Subcutaneous abdominal adipose tissue (tissue), 5 donors: Measurements from ENCODE around the gene RCAN3.

Source experiments
- H3K27ac ChIP-seq: one replicate; pipeline ENCODE4 v1.7.0; 2013; ENCODE audit warnings: low read depth, mild to moderate bottlenecking, inconsistent platforms, low read length, moderate library complexity
- H3K27me3 ChIP-seq, 5 donors: one replicate each; pipeline ENCODE4 v1.7.0; 2013; ENCODE audit warnings: low read length in 5 of 5, inconsistent platforms in 1 of 5; ENCODE audit not compliant: control insufficient read depth in 5 of 5, insufficient read depth in 4 of 5
- H3K36me3 ChIP-seq, 5 donors: one replicate each; pipeline ENCODE4 v1.7.0; 2013; ENCODE audit warnings: low read length in 5 of 5; ENCODE audit not compliant: control insufficient read depth in 5 of 5, insufficient read depth in 5 of 5
- H3K4me1 ChIP-seq, 5 donors: one replicate each; pipeline ENCODE4 v1.7.0; 2013; ENCODE audit warnings: low read length in 5 of 5, mild to moderate bottlenecking in 3 of 5, moderate library complexity in 1 of 5; ENCODE audit not compliant: control insufficient read depth in 5 of 5, insufficient read depth in 5 of 5
- H3K4me3 ChIP-seq, 5 donors: one replicate each; pipeline ENCODE4 v1.7.0; 2013; ENCODE audit warnings: low read length in 5 of 5, low read depth in 1 of 5
- H3K9ac ChIP-seq, 5 donors: one replicate each; pipeline ENCODE4 v1.7.0; 2013; ENCODE audit warnings: low read length in 5 of 5, mild to moderate bottlenecking in 4 of 5, moderate library complexity in 3 of 5
- H3K9me3 ChIP-seq, 5 donors: one replicate each; pipeline ENCODE4 v1.7.0; 2013; ENCODE audit warnings: low read length in 5 of 5; ENCODE audit not compliant: control insufficient read depth in 5 of 5
- donor health status: healthy.
- donor health status: healthy.
- donor health status: healthy.
- donor health status: healthy.
- donor health status: healthy.

The RCAN3 gene

GRCh38 chr1:24500448-24501048 is 2.1 kb upstream of the RCAN3 start:
- Histone ChIP-seq H3K4me1 (peaks cover 1 to 20% (median 18%) of the 10 kb centered on the region in 5 donors), H3K4me3 (no peak overlapping the region), H3K27ac (no peak overlapping the region), H3K9me3 (peaks cover 0 to 3% (median 0%) of the 10 kb centered on the region in 5 donors), H3K9ac (no peak overlapping the region), H3K27me3 (peaks cover 0 to 8% (median 3%) of the 10 kb centered on the region in 5 donors), H3K36me3 (no peaks in the 10 kb centered on the region)

DNA sequence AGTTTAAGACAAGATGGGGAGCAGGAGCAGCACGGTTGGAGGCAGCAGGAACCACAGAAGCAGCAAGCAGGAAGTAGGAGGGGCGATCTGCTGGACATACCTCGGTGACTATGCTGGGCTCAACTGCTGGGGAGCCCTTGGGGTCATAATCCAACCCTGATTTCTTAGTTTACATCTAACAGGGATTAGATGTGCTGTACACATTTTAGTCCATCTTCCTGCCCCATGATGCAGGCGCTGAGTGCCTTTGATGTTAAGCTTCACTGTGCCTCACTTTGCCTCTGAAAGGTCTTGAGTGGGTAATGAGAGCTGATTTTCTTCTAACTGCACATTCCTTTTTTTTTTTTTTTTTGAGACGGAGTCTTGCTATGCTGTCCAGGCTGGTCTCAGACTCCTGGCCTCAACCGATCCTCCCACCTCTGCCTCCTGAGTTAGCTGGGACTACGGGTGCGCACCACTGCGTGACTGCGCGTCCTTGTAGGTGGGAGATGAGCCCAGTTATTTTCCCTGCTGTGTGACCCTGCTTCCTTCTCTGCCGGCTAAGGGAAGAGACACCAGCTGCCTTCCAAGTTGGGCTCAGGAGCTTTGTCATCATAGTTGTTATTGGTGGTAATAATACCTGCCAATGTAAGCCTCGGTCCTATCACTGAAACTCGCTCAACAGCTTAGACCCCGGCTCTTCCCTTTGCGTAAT is 1.1 kb upstream of the RCAN3 start:
- H3K27me3 ChIP-seq: peaks cover 0 to 3% (median 0%) of the 10 kb centered on the region in 5 donors
- peak overlapping the region; percentile 72 to 82 (median 78) for H3K4me3 ChIP-seq
- no peaks in the 10 kb centered on the region for H3K9me3 ChIP-seq
- H3K27ac ChIP-seq: no peak overlapping the region
- H3K4me1 ChIP-seq: peaks cover 1 to 20% (median 18%) of the 10 kb centered on the region in 5 donors
- no peaks in the 10 kb centered on the region for H3K36me3 ChIP-seq
- peak overlapping the region in 1 of 5 donors; percentile 23 for H3K9ac ChIP-seq

DNA sequence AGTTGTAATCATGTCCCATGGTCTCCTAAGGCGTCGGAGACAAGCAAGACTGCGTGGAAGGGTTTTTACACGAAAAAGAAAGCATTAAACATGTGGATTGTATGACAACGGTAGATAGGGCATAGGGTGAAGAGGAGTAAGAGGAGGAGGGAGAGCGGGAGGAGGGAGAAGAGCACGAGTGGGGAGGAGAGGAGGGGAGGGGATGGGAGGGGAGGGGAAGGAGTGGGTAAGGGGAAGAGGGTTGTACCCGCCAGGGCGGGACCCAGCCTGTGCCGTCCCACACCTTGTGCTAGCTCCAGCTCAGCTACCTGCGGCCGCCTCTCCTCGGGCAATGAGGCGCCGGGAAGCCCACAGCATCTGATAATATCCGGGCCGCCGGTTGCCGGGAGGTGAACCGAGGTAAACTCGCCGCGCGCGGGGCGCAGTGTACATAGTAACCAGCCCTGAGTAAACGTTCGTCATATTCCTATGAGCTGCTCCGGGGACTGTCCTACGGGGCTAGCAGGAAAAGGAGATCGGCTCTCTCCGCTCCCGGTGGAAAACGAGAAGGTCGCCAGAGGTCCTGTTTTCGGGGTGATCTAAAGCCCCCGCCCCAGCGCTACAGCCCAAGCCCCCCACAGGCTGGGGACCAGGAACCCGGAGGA is 449 bp upstream of the RCAN3 start:
- Histone ChIP-seq H3K36me3 (no peaks in the 10 kb centered on the region), H3K27me3 (peaks cover 0 to 3% (median 0%) of the 10 kb centered on the region in 5 donors), H3K9me3 (no peaks in the 10 kb centered on the region), H3K4me1 (peaks cover 1 to 20% (median 18%) of the 10 kb centered on the region in 5 donors), H3K4me3 (peak overlapping the region; percentile 72 to 82 (median 78)), H3K9ac (peak overlapping the region in 4 of 5 donors; percentile 23 to 74 (median 41)), H3K27ac (no peak overlapping the region)

- peaks cover 1 to 20% (median 18%) of the 10 kb centered on the region in 5 donors for H3K4me1 ChIP-seq
- H3K9ac ChIP-seq: peak overlapping the region in 4 of 5 donors; percentile 41 to 75 (median 60)
- H3K4me3 ChIP-seq: peak overlapping the region; percentile 58 to 82 (median 76)
- H3K9me3 ChIP-seq: no peaks in the 10 kb centered on the region
- H3K27me3 ChIP-seq: peaks cover 0 to 3% (median 0%) of the 10 kb centered on the region in 5 donors
- H3K27ac ChIP-seq: no peak overlapping the region
- H3K36me3 ChIP-seq: no peaks in the 10 kb centered on the region
Measured at GRCh38 chr1:24503059-24503751, 569 bp downstream of the RCAN3 start.

DNA sequence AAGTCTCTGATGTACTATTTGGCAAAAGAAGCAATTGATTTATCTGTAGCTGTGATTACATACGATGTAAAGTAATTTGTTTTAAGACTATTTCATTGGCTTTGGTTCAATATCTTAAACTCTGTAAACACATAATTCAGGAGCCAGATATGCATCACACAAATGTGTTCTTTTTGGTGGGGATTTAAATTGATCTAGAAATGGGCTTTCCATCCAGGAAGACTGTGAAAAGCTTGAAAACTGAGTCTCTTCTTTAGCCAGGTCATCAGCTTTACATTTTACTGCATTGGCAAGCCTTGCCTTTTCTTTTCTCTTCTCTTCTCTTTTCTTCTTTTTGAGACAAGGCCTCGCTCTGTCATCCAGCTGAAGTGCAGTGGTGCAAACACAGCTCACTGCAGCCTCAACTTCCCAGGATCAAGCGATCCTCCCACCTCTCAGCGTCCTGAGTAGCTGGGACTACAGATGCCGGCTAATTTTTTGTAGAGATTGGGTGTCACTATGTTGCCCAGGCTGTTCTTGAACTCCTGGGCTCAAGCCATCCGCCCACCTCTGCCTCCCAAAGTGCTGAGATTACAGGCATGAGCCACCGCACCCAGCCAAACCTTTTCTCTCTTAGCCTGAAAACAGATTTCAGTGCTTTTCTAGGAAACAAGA is 1.4 kb downstream of the RCAN3 start:
- Histone ChIP-seq H3K9me3 (no peaks in the 10 kb centered on the region), H3K36me3 (no peaks in the 10 kb centered on the region), H3K27ac (no peak overlapping the region), H3K9ac (no peak overlapping the region), H3K4me1 (peaks cover 1 to 20% (median 18%) of the 10 kb centered on the region in 5 donors), H3K4me3 (peak overlapping the region in 3 of 5 donors; percentile 68 to 82 (median 70)), H3K27me3 (peaks cover 0 to 3% (median 0%) of the 10 kb centered on the region in 5 donors)

DNA sequence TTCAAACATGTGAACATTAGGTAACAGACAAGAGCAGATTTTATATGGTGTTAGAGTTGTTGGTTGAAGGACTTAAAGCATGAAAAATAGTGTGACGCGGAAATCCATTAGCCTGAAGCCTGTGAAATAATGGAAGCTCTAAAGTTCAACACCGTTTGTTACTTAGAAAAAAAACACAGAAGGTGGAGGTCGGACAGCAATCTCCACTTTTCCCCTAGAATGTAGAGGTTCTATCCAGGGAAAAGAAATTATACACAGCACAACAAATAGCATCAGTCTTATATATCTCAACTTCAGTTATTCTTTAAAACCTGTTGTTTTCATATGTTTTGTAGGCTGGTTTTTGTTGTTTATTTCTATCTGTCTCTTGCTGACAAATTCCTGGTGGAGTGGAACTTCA is 1.9 kb downstream of the RCAN3 start:
- H3K9ac ChIP-seq: no peak overlapping the region
- no peak overlapping the region for H3K27ac ChIP-seq
- no peak overlapping the region for H3K4me3 ChIP-seq

GRCh38 chr1:24505816-24506215 is 3.2 kb downstream of the RCAN3 start:
- Histone ChIP-seq H3K27ac (no peak overlapping the region), H3K9me3 (no peaks in the 10 kb centered on the region), H3K36me3 (no peaks in the 10 kb centered on the region), H3K27me3 (no peaks in the 10 kb centered on the region), H3K4me1 (peaks cover 1 to 20% (median 18%) of the 10 kb centered on the region in 5 donors), H3K9ac (no peak overlapping the region), H3K4me3 (no peak overlapping the region)

More for the DNA sequence above, 1.9 kb downstream of the RCAN3 start:
- H3K4me1 ChIP-seq: peaks cover 1 to 20% (median 18%) of the 10 kb centered on the region in 5 donors
- H3K27me3 ChIP-seq: peaks cover 0 to 2% (median 0%) of the 10 kb centered on the region in 5 donors
- H3K9me3 ChIP-seq: no peaks in the 10 kb centered on the region
- H3K36me3 ChIP-seq: no peaks in the 10 kb centered on the region

- H3K9ac ChIP-seq: no peak overlapping the region
- H3K9me3 ChIP-seq: no peaks in the 10 kb centered on the region
- H3K27ac ChIP-seq: no peak overlapping the region
- no peaks in the 10 kb centered on the region for H3K27me3 ChIP-seq
- no peaks in the 10 kb centered on the region for H3K36me3 ChIP-seq
- peaks cover 1 to 13% (median 12%) of the 10 kb centered on the region in 5 donors for H3K4me1 ChIP-seq
- no peak overlapping the region for H3K4me3 ChIP-seq
Measured at GRCh38 chr1:24506691-24507381, 4.2 kb downstream of the RCAN3 start.

DNA sequence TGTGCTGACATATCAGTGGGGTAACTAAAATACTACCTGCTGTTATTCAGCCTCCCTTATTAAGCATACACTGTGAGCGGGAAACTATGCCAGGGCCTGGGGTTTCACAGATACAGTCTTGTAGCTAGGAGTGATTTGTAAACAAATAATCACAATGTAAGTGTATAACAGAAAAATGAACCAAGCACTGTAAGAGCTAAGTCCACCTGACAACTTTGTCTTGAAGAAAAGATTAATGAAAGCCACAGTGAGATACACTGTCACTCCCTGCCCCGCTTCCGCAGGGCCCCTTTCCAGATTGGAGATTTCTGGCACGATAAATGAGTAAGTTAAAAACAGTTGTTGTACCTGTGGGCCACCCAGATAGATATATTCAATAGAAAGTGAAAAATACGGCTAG is 4.8 kb downstream of the RCAN3 start:
- H3K9ac ChIP-seq: no peak overlapping the region
- H3K36me3 ChIP-seq: no peaks in the 10 kb centered on the region
- H3K9me3 ChIP-seq: no peaks in the 10 kb centered on the region
- no peak overlapping the region for H3K4me3 ChIP-seq
- no peak overlapping the region for H3K27ac ChIP-seq
- H3K4me1 ChIP-seq: peaks cover 1 to 8% (median 7%) of the 10 kb centered on the region in 5 donors
- no peaks in the 10 kb centered on the region for H3K27me3 ChIP-seq
